ENCODE data around the gene SMAD6. TPM values are rescaled to one million over a fixed set of nuclear protein-coding genes. Genes with fewer than 3 reads are reported as not detected.
A peak's percentile ranks its signal among the peaks of the same experiment; 100 is the strongest.

SMAD6 gene
- total RNA-seq, 6 experiments from 2014 or later, result 10.5 to 17.2 (median 12.3) TPM

DNA sequence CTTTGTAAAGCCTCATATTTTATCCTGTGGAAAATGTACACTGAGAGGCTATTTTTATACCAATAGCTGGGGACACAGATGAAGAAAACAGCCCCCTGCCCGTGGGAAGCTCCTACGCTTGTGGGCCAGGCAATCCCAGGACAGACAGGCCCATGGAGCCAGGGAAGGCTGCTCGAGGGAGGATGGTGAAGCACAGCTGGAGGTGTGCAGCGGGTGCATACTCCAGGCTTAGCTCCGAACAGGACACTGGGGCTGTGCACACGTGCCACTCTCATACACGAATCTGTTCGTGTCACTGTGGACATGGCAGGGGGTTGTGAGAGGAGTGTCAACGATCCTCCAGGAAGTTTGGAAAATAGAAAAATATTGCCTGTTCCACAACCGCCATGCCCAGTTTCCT, 36.1 kb downstream of the SMAD6 start:
- Histone ChIP-seq H3K27ac (no peak overlapping the region), H3K36me3 (no peaks in the 10 kb centered on the region), H3K4me1 (peaks cover 0 to 20% (median 7%) of the 10 kb centered on the region in 4 donors), H3K9me3 (no peaks in the 10 kb centered on the region), H3K4me3 (no peak overlapping the region), H3K27me3 (no peaks in the 10 kb centered on the region)
- 78% methylated on average over 5 of the region's 10 CpGs for WGBS (ENCODE audit: insufficient coverage, low coverage, low lambda C conversion rate, missing lambda C conversion rate)
- ATAC-seq (no peak), DNase-seq (peak in 2 of 3 donors; percentile 18 to 23)
- intact Hi-C loops (cut with DNase I), result no loop called here
- TF ChIP-seq CTCF (IDR thresholded peaks at IDR 0.05) (no peak), POLR2A (IDR thresholded peaks at IDR 0.05) (no peak)

GRCh38 chr15:66738595-66738994, 36.6 kb downstream of the SMAD6 start:
- intact Hi-C loops (cut with DNase I), result no loop called here
- Histone ChIP-seq H3K27ac (no peak overlapping the region), H3K4me1 (peaks cover 0 to 17% (median 7%) of the 10 kb centered on the region in 4 donors), H3K36me3 (no peaks in the 10 kb centered on the region), H3K27me3 (no peaks in the 10 kb centered on the region), H3K4me3 (no peak overlapping the region), H3K9me3 (no peaks in the 10 kb centered on the region)
- TF ChIP-seq CTCF (IDR thresholded peaks at IDR 0.05) (no peak), POLR2A (IDR thresholded peaks at IDR 0.05) (no peak)
- DNase-seq (peak in 2 of 3 donors; percentile 8 to 35), ATAC-seq (no peak)
- 87% methylated on average over 9 of the region's 10 CpGs for WGBS (ENCODE audit: insufficient coverage, low coverage, low lambda C conversion rate, missing lambda C conversion rate)

GRCh38 chr15:66739287-66739686, 37.3 kb downstream of the SMAD6 start:
- H3K27ac ChIP-seq, result no peak overlapping the region
- no peaks in the 10 kb centered on the region for H3K9me3 ChIP-seq
- no peak for TF ChIP-seq CTCF (IDR thresholded peaks at IDR 0.05)
- DNase-seq, result peak in 2 of 3 donors; percentile 7 to 31
- H3K36me3 ChIP-seq, result no peaks in the 10 kb centered on the region
- no peak for ATAC-seq
- intact Hi-C loops (cut with DNase I), result no loop called here
- no peaks in the 10 kb centered on the region for H3K27me3 ChIP-seq
- WGBS (ENCODE audit: insufficient coverage, low coverage, low lambda C conversion rate, missing lambda C conversion rate), result 61% methylated on average over 2 of the region's 6 CpGs
- no peak overlapping the region for H3K4me3 ChIP-seq
- H3K4me1 ChIP-seq, result peaks cover 0 to 11% (median 4%) of the 10 kb centered on the region in 4 donors

DNA sequence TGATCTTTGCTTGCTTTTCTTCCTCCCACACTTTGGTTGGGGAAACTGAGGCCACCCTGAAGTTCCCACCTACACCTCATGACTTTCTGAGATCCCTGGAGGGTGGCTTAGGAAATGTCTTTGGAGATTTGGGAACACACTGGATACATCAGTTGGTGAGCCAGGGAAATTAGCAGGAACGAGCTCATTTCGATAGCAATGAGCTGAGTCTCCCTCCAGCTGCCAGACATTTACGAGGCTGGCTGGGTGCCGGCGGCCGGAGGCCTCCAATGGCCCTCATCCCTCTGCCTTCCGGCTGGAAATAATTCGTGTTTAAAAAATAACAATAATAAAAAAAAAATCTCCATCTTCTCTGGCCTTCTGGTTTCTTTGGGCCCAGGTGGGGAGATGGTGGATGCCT, 38.8 kb downstream of the SMAD6 start:
- peak in 2 of 3 donors; percentile 14 to 15 for DNase-seq
- H3K36me3 ChIP-seq, result no peaks in the 10 kb centered on the region
- ATAC-seq, result peak in 1 of 4 donors; percentile 15
- no peaks in the 10 kb centered on the region for H3K9me3 ChIP-seq
- no peak overlapping the region for H3K27ac ChIP-seq
- TF ChIP-seq POLR2A (IDR thresholded peaks at IDR 0.05) (no peak), CTCF (IDR thresholded peaks at IDR 0.05) (no peak)
- no peaks in the 10 kb centered on the region for H3K4me1 ChIP-seq
- no peak overlapping the region for H3K4me3 ChIP-seq
- intact Hi-C loops (cut with DNase I), result no loop called here
- WGBS (ENCODE audit: insufficient coverage, low coverage, low lambda C conversion rate, missing lambda C conversion rate), result 96% methylated on average over 7 of the region's 8 CpGs
- no peaks in the 10 kb centered on the region for H3K27me3 ChIP-seq

DNA sequence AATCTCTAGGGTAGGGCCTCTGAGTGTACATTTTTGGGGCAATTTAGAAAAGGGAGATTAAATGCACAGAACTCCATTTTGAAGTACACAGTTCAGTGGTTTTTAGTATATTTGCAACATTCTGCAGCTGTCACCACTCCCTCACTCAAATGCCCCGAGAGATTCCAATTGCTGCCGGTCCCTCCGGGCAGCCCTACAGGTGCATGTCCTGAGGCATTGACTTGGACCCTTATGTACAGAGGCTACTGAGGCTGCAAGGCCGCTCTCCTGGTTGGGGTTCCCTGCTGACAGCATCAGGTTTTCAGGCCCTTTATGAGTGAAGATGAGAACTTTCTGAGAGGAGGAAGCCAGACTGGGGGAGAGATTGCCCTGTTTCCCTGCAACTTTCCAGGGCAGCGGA, 39.6 kb downstream of the SMAD6 start:
- TF ChIP-seq POLR2A (IDR thresholded peaks at IDR 0.05) (no peak), CTCF (IDR thresholded peaks at IDR 0.05) (no peak)
- Histone ChIP-seq H3K9me3 (no peaks in the 10 kb centered on the region), H3K4me3 (no peak overlapping the region), H3K4me1 (no peaks in the 10 kb centered on the region), H3K27me3 (no peaks in the 10 kb centered on the region), H3K36me3 (no peaks in the 10 kb centered on the region), H3K27ac (no peak overlapping the region)
- intact Hi-C loops (cut with DNase I), result no loop called here
- DNase-seq (peak in 1 of 3 donors; percentile 6), ATAC-seq (no peak)
- WGBS (ENCODE audit: insufficient coverage, low coverage, low lambda C conversion rate, missing lambda C conversion rate), result 93% methylated on average over 3 of the region's 5 CpGs

All from right lobe of liver (tissue), 6 donors.